ENCODE measurements around the gene ZBED1. TPM values are rescaled to one million over a fixed set of nuclear protein-coding genes. Genes with fewer than 3 reads are reported as not detected.
"Not testable (repeated sequence)": the region's sequence is repeated elsewhere in the genome, so short reads cannot be mapped to it uniquely, and the experiment has no call there.

ZBED1 gene
- total RNA-seq, 1 experiment from 2014 or later, result 26.4 TPM

DNA sequence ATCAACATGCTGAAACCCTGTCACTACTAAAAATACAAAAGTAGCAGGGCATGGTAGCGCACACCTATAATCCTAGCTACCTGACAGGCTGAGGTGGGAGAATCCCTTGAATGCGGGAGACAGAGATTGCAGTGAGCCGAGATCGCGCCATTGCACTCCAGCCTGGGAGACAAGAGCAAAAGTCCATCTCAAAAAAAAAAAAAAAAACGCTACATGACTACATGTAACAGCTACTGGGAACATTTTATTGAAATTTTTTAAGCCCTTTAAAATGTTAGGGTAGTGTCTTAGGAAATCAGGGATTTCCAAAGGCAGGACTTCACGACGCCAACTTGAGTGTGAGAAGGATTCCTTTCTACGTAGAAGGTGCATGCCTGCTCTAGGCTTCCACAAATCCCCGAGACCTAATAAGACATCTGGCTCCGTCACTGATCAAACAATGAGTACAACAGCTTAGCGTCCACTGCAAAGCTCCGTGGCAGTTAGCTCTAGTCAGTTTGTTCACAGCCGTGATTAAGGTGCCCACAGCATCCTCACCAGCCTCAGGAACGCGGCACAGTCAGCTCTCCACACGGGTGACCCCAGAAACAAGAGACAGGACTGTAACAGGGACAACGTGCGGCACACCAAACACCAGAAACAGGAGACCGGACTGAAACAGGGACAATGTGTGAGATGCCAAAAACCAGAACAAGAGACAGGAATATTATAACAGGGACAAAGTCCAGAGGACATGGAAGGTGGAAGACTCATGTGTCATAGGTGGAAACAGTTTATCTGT, 33.7 kb downstream of the ZBED1 start:
- Histone ChIP-seq H3K9me3 (replicated peaks) (no peaks in the 10 kb centered on the region), H3K4me1 (peaks cover 2% of the 10 kb centered on the region; the same call in 1 of the 2 replicates), H3K36me3 (no peaks in the 10 kb centered on the region), H3K27ac (no peak overlapping the region), H3K27me3 (no peaks in the 10 kb centered on the region), H3K4me3 (no peak overlapping the region)
- DNase-seq, result no peak

DNA sequence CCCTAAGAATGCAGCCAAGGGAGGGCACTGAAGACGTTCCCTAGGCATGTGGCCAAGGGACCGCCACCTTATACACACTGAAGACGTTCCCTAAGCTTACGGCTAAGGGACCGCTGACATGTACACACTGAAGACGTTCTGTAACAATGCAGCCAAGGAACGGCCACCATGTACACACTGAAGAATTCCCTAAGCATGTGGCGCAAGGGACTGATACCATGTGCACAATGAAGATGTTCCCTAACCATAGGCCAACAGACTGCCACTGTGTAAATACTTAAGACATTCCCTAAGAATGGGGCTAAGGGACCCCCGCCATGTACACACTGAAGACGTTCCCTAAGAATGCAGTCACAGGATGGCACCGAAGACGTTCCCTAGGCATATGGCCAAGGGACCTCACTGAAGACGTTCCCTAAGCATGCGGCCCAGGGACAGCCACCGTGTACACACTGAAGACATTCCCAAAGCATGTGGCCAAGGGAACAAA, 36.1 kb downstream of the ZBED1 start:
- H3K27me3 ChIP-seq, result no peaks in the 10 kb centered on the region
- H3K9me3 ChIP-seq (replicated peaks), result no peaks in the 10 kb centered on the region
- H3K27ac ChIP-seq, result peak overlapping the region; percentile 35
- peaks cover 2% of the 10 kb centered on the region; the same call in 1 of the 2 replicates for H3K4me1 ChIP-seq
- DNase-seq, result peak; percentile 87 to 88
- H3K4me3 ChIP-seq, result peak overlapping the region; percentile 49
- H3K36me3 ChIP-seq, result no peaks in the 10 kb centered on the region

DNA sequence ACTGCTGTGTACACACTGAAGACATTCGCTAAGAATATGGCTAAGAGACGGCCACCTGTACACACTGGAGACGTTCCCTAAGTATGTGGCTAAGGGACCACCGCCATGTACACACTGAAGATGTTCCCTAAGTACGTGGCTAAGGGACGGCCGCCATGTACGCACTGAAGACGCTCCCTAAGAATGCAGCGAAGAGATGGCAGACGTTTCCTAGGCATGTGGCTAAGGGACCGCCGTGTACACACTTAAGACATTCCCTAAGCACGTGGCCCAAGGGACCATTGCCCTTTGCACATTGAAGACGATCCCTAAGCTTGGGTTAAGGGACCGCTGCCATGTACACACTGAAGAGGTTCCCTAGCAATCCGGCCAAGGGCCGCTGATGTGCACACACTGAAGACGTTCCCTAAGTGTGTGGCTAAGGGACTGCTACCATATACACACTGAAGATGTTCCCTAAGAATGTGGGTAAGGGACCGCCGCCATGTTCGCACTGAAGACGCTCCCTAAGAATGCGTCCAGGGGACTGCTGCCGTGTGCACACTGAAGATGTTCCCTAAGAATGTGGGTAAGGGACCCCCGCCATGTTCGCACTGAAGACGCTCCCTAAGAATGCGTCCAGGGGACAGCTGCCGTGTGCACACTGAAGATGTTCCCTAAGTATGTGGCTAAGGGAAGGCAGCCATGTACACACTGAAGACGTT, 36.7 kb downstream of the ZBED1 start:
- DNase-seq, result peak; percentile 91 to 92
- Histone ChIP-seq H3K4me1 (peaks cover 2% of the 10 kb centered on the region; the same call in 1 of the 2 replicates), H3K4me3 (peak overlapping the region; percentile 49), H3K27ac (peak overlapping the region; percentile 35), H3K27me3 (no peaks in the 10 kb centered on the region), H3K36me3 (no peaks in the 10 kb centered on the region), H3K9me3 (replicated peaks) (no peaks in the 10 kb centered on the region)

- H3K4me1 ChIP-seq; H3K27me3 ChIP-seq; DNase-seq; H3K36me3 ChIP-seq; H3K9me3 ChIP-seq (replicated peaks): not testable (repeated sequence)
- Histone ChIP-seq H3K27ac (peak overlapping the region; percentile 35), H3K4me3 (peak overlapping the region; percentile 49)
Measured at GRCh38 chrX:2463481-2463880, 37.3 kb downstream of the ZBED1 start.

DNA sequence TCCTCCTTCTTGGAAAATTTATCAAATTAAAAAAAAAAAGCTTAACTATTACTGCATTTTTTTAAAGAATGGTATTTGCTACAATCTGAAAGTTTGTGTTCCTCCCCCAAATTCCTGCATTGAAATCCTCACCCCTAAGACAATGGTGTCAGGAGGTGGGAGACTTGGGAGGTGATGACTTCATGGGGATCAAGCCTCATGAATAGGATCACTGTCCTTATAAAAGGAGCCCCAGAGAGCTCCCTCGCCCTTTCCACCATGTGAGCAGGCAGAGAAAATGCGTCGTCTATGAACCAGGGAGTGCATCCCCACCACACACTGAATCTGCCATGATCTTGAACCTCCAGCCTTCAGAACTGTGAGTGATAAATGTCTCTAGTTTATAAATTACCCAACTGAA, 38.0 kb downstream of the ZBED1 start:
- Histone ChIP-seq H3K4me3 (no peak overlapping the region), H3K9me3 (replicated peaks) (no peaks in the 10 kb centered on the region), H3K27ac (no peak overlapping the region), H3K27me3 (no peaks in the 10 kb centered on the region), H3K36me3 (no peaks in the 10 kb centered on the region), H3K4me1 (peaks cover 2% of the 10 kb centered on the region; the same call in 1 of the 2 replicates)
- peak in 1 of 2 experiments; percentile 56 for DNase-seq

DNA sequence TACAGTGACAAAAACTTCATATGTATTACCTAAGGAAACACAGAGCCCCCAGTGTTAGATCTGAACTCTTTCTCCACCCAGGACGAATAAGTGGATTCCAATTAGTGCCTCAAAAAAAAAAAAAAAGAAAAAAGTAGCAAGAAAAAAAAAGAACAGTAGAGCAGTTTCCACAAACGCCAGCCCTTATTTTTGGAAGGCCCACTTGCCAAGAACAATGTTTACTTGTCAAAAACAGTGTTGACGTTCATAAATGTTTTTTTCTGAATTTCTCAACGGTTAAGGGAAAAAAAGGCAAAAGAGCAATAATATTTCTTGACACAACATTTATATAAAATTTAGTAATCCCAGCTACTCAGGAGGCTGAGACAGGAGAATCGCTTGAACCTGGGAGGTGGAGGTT, 38.7 kb downstream of the ZBED1 start:
- Histone ChIP-seq H3K27me3 (no peaks in the 10 kb centered on the region), H3K4me1 (peaks cover 2% of the 10 kb centered on the region; the same call in 1 of the 2 replicates), H3K9me3 (replicated peaks) (no peaks in the 10 kb centered on the region), H3K4me3 (no peak overlapping the region), H3K36me3 (no peaks in the 10 kb centered on the region), H3K27ac (no peak overlapping the region)
- DNase-seq, result no peak

- no peaks in the 10 kb centered on the region for H3K9me3 ChIP-seq (replicated peaks)
- no peak overlapping the region for H3K27ac ChIP-seq
- H3K36me3 ChIP-seq, result no peaks in the 10 kb centered on the region
- DNase-seq, result no peak
- H3K4me1 ChIP-seq, result peaks cover 2% of the 10 kb centered on the region; the same call in 1 of the 2 replicates
- no peak overlapping the region for H3K4me3 ChIP-seq
- no peaks in the 10 kb centered on the region for H3K27me3 ChIP-seq
Measured at GRCh38 chrX:2461711-2462016, 39.1 kb downstream of the ZBED1 start.

DNA sequence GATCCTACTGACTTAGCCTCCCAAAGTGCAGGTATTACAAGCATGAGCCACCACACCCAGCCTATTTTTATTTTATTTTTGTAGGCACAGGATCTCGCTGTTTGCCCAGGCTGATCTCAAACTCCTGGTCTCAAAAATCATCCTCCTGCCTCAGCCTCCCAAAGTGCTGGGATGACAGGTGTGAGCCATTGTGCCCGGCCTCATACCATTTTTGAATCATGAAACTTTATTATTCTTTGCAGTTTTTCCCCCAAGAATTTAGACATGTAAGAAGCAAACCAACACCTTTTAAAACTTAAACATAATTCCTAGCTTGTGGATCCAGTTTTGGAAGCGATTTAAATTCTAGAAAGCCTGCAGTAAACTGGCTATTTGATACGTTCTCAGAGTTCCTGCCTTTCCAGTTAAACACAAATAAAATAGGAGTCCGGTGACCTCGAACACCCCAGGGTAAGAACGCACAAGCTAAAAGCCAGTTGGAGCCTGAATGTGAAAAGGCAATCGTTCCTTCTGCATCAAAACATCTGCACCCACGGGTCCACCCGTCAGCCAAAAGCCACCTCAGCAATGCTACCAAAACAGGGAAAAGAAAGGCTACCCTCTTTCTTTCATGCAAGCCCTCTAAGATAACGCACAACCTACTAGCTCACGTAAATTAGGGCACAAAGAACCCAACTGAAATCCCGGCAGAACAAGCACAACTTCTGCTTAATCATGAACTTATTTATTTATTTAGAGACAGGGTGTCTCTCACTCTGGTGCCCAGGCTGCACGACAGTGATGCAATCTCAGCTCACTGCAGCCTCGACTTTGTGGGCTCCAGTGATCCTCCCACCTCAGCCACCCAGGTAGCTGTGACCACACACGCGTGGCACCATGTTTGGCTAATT, 39.7 kb downstream of the ZBED1 start:
- H3K9me3 ChIP-seq (replicated peaks); DNase-seq; H3K27ac ChIP-seq; H3K27me3 ChIP-seq; H3K36me3 ChIP-seq; H3K4me1 ChIP-seq; H3K4me3 ChIP-seq: not testable (repeated sequence)

DNA sequence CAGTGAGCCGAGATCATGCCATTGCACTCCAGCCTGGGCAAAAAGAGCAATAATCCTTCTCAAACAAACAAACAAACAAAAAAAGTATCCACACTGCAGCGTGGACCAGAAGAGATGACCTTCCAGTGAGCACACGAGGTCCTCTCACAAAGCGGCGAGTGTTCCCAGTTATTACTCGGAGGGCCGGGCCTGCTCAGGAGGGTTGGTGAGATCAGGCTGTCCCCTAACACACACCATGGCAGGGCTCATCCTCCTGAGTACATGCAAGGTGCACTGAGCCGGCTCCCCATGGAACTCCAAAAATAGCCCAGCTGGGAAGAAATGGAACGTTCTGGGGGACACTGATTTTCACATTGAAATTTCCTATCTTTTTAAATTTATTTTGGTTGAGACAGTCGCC, 40.7 kb downstream of the ZBED1 start:
- not testable (repeated sequence) for DNase-seq; H3K36me3 ChIP-seq; H3K27ac ChIP-seq; H3K4me1 ChIP-seq; H3K9me3 ChIP-seq (replicated peaks); H3K27me3 ChIP-seq; H3K4me3 ChIP-seq

DNA sequence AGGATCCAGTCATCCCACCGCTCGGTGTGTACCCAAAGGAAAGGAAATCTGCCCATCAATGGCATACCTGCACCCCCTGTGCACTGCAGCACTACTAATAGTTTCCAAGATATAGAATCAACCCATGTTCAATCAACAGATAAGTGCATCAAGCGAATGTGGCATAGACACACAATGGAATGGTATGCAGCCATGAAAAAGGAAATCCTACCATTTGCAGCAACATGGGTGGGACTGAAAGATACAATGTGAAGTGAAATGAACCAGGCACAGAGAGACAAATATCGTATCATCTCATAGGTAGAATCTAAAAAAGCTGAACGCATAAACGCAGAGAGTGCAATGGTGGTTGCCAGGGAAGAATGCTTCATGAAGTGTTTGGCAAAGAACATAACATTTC, 42.5 kb downstream of the ZBED1 start:
- H3K36me3 ChIP-seq, result no peaks in the 10 kb centered on the region
- no peak overlapping the region for H3K4me3 ChIP-seq
- H3K9me3 ChIP-seq (replicated peaks), result no peaks in the 10 kb centered on the region
- no peaks in the 10 kb centered on the region for H3K27me3 ChIP-seq
- DNase-seq, result no peak
- H3K4me1 ChIP-seq, result no peaks in the 10 kb centered on the region
- no peak overlapping the region for H3K27ac ChIP-seq

- DNase-seq, result no peak
- H3K4me3 ChIP-seq, result no peak overlapping the region
- no peaks in the 10 kb centered on the region for H3K27me3 ChIP-seq
- no peak overlapping the region for H3K27ac ChIP-seq
- H3K4me1 ChIP-seq, result no peaks in the 10 kb centered on the region
- no peaks in the 10 kb centered on the region for H3K9me3 ChIP-seq (replicated peaks)
- H3K36me3 ChIP-seq, result no peaks in the 10 kb centered on the region
Measured at GRCh38 chrX:2457289-2458133, 43.3 kb downstream of the ZBED1 start.

GRCh38 chrX:2456091-2456490, 44.7 kb downstream of the ZBED1 start:
- not testable (repeated sequence) for H3K9me3 ChIP-seq (replicated peaks); H3K4me1 ChIP-seq; H3K27ac ChIP-seq; DNase-seq; H3K36me3 ChIP-seq; H3K27me3 ChIP-seq; H3K4me3 ChIP-seq

- not testable (repeated sequence) for H3K4me1 ChIP-seq; H3K9me3 ChIP-seq (replicated peaks); H3K4me3 ChIP-seq; H3K27ac ChIP-seq; H3K27me3 ChIP-seq; DNase-seq; H3K36me3 ChIP-seq
Measured at GRCh38 chrX:2454620-2455019, 46.2 kb downstream of the ZBED1 start.

DNA sequence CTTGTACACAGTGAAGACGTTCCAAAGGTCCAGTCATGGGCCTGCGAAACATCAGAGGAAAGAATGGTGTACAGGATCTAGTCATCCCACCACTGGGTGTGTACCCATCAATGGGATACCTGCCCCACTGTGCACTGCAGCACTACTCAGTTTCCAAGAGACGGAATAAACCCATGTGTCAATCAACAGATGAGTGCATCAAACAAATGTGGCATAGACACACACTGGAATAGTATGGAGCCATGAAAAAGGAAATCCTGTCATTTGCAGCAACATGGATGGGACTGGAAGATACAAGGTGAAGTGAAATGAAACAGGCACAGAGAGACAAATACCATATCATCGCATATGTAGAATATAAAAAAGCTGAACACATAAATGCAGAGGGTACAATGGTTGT, 48.0 kb downstream of the ZBED1 start:
- Histone ChIP-seq H3K27me3 (no peaks in the 10 kb centered on the region), H3K27ac (no peak overlapping the region), H3K4me3 (no peak overlapping the region), H3K36me3 (no peaks in the 10 kb centered on the region), H3K9me3 (replicated peaks) (no peaks in the 10 kb centered on the region), H3K4me1 (no peaks in the 10 kb centered on the region)
- DNase-seq, result no peak

Measured in SJCRH30 (cell line).